HG02840 (cell line): Measurements from ENCODE around the gene SERP1.
A peak's percentile ranks its signal among the peaks of the same experiment; 100 is the strongest.

Experiments
- ATAC-seq: cut with Tn5 transposase; IDR thresholded peaks from one replicate; pipeline ENCODE4 v1.9.1; 2021; ENCODE audit warnings: mild to moderate bottlenecking, moderate library complexity, moderate number of reproducible peaks; ENCODE audit not compliant: unreplicated experiment, low FRiP score

The SERP1 gene

GRCh38 chr3:150546226-150547044 is at the start of gene SERP1, which contains the start of gene EIF2A:
SERP1 (minus strand) TSS chr3:150546496; CDS start chr3:150546135, 361 bp downstream.
EIF2A (plus strand) TSS chr3:150546787; CDS start chr3:150546803, 16 bp downstream.
- peak; percentile 94 for ATAC-seq

GRCh38 chr3:150594150-150594549 is 47.9 kb upstream of the SERP1 start:
- ATAC-seq: no peak

GRCh38 chr3:150589759-150590158 is 43.5 kb upstream of the SERP1 start:
- ATAC-seq: no peak

GRCh38 chr3:150588027-150588830 is 41.9 kb upstream of the SERP1 start:
- ATAC-seq: no peak

- peak; percentile 74 for ATAC-seq
Observed at GRCh38 chr3:150583028-150583427, 36.7 kb upstream of the SERP1 start.

DNA sequence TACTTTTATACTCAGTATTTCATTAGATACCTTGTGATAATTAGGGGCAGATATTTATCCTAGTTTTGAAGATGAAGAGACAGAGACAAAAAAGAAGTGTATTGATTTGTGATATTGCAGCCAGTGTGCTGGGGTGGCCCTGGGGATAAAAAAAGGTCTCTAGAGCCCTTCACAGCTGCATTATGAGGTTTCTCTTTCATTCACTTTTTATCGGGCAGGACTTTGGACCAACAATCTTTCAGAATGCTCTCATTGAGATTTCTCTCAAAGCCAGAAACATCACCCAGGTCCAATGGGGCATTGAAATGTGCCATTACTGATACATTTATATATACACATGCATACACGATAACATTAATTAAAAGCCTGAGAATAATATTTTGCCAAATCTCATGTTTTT is 36.3 kb upstream of the SERP1 start:
- ATAC-seq: peak; percentile 47

- ATAC-seq: no peak
Observed at GRCh38 chr3:150581174-150581573, 34.9 kb upstream of the SERP1 start.

DNA sequence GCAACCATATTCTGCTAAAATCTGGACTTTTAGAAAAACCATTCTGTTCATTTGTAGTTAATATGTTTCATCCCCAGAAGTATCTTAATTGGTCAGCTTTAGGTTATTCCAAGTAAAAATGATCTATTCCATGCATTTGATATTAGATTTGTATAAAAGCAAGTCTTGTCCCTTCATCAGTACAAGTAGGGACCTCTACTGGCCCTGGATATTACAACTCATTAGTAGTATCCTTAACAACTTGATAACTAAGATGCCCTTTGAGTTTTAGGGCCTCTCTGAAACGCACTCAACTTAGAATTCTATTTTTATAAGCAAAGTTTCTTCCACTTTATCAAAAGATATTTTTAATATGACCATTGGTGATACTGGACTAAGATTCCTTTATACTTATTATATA is 31.6 kb upstream of the SERP1 start:
- ATAC-seq: no peak

- ATAC-seq: no peak
Observed at GRCh38 chr3:150567328-150567727, 21.0 kb upstream of the SERP1 start.

DNA sequence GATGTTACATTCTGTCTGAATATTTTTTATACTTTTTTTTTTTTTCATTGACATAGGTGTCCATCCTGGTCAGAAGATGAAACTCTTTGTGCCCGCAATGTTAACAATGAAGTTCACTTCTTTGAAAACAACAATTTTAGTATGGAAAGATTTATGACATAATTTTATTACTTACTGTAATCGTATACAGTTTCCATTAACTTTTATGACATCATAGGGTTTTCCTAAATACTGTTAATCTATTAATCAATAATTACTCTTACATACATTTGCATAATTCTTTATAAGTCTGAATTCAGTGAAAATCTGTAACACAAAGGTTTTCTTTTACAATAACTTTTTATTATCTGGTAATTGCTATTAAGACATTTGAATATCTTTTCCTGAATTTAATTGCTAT is 17.9 kb upstream of the SERP1 start:
- no peak for ATAC-seq

DNA sequence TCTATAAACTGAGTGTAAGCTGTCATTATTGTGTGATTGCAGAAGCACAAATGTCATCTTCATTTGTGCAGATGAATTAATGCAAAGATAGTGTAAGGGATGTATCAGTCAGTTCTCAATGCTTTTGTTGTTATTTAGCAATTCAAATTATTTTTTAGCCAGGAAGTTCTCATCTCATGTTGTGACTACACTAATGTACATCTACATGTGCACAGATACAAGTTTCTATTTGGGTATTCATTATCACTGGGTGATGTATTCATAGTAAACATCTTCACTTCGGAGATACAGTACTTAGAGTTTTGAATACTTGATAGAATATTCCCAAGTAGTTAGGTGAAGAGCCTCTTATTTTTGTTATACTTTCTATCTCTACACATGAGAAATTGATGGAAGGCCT is 11.4 kb upstream of the SERP1 start:
- ATAC-seq: no peak

- ATAC-seq: no peak
Observed at GRCh38 chr3:150556792-150557191, 10.5 kb upstream of the SERP1 start.

DNA sequence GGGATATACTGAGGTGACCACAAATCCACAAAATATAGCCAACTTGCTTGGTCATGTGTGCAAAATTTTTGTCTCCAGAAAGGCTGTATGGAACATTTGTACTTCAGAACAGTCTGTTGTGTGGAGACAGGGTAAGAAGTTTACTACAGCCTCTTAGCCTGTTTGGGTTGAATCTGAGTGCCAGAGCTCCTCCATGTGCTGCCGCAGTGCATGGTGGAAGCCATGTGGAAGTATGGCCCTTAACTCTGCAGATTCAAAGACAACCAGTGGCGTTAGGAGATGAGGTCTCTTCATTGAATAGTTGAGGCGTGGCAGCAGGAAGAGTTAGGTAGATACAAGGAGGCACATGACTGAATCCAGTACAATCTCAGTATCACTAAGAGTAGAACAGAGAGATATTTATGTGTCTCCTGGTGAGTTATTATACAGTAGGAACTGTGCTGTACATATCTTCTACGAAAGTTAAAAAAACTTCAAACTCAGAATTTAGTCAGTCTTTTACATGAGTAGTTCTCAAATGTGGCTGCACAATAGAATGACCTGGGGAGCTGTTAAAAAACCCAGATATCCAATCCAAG is 9.7 kb upstream of the SERP1 start:
- no peak for ATAC-seq

DNA sequence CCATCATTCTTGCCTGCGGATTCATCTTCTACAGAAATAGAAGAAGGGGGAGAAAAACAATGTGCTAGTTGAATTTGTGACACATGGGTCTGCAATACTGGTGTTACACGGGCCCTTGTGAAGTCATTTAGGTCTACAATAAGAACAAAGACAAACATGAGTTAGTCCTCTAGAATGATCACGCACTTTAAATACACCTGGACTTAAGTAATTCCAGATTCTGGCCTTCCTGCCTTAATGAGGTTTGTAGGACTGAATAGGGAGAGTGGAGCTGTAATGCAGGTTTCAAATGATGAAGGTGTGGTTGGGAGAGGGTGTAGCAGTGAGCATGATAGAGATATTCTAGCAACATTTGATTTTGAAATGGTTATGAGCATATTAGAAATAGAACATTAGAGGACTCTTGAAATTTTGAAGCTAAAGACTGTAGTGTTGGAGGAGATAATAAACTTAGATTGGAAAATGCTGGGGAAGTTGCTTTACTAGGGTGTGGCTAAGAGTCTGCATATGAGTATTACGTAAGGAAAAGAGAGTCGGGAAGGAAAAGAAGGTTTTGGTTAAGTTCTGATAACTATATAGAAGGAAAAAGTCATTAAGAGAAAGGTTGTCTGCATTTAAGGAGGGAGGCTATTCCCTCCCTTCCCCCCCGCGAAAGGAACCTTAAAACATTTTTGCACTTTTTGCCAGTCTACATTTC is 897 bp upstream of the SERP1 start:
- ATAC-seq: no peak

- peak; percentile 16 for ATAC-seq
Observed at GRCh38 chr3:150545419-150546225, 674 bp downstream of the SERP1 start.

DNA sequence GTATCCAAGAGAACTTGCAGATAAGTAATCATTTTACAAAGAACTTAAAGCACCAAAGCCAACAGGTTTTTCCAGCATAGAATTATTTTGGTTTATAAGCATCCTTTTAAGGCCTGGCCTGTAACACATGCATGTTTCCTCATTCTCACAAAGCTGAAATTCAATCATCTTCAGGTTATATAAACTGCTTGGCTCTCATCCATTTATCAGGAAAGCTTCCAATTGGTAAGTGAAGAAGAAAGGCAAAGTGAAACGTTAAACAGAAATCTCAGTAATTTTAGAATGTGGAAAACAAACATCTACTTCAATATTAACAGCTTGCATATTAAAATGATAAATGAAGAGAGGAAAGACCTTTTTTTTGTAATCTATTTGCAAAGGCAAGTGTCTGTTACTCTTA is 1.6 kb downstream of the SERP1 start:
- no peak for ATAC-seq

DNA sequence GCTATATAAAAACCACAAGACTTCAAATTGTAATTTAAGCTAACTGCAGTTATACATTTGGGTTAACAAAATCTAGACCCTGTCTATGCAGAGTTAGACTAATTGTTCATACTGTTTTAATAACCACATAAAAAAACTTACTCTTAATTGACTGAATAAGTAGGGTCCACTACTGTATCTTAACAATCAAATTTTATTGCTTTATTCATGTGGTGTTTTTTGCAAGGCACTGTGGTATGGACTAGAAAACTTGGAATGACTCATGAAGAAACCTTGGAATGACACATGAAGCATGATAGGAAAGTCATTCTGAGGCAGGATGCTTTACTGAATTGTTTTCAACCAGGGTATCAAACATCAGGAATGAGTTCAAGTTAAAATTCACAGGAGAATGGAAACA is 2.3 kb downstream of the SERP1 start:
- no peak for ATAC-seq

DNA sequence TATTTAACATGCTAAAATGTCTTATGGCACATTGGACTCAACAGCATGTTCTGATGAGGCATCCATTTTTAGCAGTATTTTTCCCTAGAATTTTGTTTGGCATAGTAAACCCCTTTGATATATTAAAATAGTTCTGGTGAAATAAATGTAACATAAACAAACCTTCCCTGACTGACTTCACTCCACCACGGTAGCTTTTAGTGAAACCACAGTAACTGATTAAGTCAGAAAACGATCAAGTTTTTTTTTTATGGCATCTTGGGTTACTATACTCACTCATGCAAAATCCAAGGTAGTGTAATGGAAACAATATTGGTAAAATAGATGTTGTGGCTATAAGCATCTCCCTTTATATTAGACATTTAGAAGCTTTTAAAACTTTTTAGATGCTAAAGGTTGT is 2.8 kb downstream of the SERP1 start:
- no peak for ATAC-seq

DNA sequence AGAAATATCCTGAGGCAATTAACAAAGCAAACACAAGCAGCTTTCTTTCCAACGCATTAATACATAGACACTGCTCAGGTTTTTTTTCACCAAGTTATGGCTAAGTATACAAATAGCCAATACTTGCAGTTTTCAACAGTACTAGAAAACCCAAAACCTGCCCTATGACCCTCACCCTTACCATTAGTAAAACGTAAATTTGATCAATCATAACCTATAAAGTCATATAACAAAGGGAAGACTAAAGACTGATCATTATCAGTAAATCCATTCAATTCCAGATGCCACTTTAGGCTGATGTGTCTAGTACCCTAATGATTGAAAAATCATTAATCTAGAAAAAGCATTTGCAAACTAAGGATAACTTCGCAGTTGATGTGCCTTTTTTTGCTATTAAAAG is 3.2 kb downstream of the SERP1 start:
- no peak for ATAC-seq

GRCh38 chr3:150540991-150541390 is 5.3 kb downstream of the SERP1 start:
- no peak for ATAC-seq
